ENCODE results near the gene ADAM12.

ADAM12 gene

DNA sequence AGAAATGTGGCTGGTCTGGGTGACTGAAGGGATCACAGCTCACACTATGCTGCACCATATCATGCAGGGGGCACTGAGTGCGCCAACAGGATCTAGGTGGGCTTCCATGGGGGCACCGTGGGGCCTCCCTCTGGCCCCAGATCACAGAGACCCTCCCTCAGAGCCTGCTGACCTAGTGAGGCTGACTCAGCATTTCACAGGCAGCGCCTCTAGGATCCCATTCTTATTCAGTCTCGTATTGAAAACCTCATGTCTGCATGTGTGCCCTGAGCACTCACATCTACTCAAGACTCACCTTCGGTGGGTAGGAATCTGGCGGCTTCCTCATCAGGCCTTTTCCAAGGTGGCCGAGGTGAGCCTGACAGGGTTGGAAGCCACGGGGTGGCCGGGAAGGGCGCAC, 350.3 kb downstream of the ADAM12 start:
- TF ChIP-seq, protein P1, sequence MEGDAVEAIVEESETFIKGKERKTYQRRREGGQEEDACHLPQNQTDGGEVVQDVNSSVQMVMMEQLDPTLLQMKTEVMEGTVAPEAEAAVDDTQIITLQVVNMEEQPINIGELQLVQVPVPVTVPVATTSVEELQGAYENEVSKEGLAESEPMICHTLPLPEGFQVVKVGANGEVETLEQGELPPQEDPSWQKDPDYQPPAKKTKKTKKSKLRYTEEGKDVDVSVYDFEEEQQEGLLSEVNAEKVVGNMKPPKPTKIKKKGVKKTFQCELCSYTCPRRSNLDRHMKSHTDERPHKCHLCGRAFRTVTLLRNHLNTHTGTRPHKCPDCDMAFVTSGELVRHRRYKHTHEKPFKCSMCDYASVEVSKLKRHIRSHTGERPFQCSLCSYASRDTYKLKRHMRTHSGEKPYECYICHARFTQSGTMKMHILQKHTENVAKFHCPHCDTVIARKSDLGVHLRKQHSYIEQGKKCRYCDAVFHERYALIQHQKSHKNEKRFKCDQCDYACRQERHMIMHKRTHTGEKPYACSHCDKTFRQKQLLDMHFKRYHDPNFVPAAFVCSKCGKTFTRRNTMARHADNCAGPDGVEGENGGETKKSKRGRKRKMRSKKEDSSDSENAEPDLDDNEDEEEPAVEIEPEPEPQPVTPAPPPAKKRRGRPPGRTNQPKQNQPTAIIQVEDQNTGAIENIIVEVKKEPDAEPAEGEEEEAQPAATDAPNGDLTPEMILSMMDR (IDR thresholded peaks at IDR 0.05; ENCODE audit: extremely low read depth, missing control alignments) = no peak
- no peak for DNase-seq (ENCODE audit: low spot score)

DNA sequence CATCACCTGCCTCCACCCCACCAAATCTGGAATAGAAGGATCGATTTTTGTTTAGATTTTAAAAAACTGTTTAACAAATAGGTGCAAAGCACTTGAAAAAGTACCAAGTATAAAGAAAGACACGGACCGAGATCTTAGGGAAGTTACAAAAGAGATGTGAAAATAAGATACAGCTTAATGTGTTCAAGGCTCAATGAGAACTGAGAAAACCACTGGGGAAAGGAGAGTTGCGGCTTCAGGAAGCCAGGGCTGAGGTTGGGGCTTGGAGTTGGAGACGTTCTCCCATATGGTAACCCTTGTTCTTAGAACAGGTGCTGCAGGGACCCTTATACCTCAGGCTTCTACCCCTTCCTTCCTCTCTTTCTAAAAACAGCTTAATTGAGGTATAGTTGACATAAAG, 351.8 kb downstream of the ADAM12 start:
- TF ChIP-seq, protein P1 (IDR thresholded peaks at IDR 0.05; ENCODE audit: extremely low read depth, missing control alignments) = no peak
- DNase-seq (ENCODE audit: low spot score) = no peak

DNA sequence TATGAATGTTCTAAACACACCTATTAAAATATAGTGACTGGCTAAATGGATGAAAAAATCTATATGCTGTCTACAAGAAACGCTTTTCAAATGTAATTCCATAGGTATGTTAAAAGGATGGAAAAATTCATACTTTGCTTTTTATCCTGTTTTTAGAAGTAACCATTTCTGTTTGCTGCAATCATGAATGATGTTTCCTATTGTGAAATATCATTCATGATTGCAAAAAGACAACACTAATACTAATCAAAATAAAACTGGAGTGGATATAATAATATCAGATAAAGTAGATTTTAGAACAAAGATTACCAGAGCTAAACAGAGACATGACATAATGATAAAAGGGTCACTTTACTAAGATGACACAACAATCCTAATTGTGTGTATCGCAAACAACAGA, 353.7 kb downstream of the ADAM12 start:
- DNase-seq (ENCODE audit: low spot score) = no peak
- TF ChIP-seq, protein P1 (IDR thresholded peaks at IDR 0.05; ENCODE audit: extremely low read depth, missing control alignments) = no peak

DNA sequence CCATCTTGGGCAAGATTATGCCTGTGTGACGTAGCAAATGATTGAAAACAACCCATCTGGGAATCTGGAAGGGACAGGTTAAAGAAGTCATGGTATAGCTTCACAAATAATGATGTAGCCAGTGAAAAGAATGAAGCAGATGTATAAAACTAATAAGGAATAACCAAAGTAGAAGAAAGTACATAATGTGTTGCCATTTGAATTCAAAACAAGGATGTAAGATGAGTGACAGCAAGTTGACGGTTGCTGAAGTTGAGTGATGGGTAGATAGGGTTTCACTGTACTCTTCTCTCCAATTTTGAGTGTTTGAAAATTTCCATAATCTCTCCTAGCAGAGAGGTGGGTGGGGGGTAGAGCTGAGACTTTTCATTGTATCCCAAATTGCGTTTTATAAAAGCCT, 358.3 kb downstream of the ADAM12 start:
- TF ChIP-seq, protein P1 (IDR thresholded peaks at IDR 0.05; ENCODE audit: extremely low read depth, missing control alignments) = no peak
- DNase-seq (ENCODE audit: low spot score) = no peak

DNA sequence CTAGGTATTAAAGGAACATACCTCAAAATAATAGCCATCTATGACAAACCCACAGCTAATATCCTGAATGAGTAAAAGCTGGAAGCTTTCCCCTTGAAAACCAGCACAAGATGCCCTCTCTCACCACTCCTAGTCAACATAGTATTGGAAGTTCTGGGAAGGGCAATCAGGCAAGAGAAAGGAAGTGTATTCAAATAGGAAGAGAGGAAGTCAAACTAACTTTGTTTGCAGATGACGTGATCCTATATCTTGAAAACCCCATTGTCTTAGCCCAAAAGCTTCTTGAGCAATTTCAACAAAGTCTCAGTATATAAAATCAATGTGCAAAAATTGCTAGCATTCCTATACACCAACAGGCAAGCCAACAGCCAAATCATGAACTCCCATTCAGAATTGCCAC, 360.6 kb downstream of the ADAM12 start:
- TF ChIP-seq, protein P1 (IDR thresholded peaks at IDR 0.05; ENCODE audit: extremely low read depth, missing control alignments) = no peak

DNA sequence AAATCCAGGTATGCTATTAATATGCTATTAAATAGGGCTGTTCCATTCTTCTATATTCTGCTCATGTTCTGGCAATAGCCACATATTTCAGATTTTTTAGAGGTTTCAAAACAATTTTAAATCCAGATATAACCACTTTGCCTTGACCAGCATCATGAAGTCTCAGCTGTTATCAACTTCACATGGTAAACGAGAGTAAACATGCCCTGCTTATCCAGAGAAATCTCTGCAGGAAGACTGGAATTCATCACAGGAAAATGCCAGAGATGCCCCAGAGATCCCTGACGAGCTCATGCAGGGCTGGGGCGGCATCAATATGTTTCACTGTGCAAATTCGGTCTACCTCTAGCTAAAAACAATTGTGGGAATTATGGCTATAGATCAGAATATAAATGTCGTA, 365.4 kb downstream of the ADAM12 start:
- TF ChIP-seq, protein P1 (IDR thresholded peaks at IDR 0.05; ENCODE audit: extremely low read depth, missing control alignments) = no peak
- no peak for DNase-seq (ENCODE audit: low spot score)

More for the DNA sequence above, 360.6 kb downstream of the ADAM12 start:
- no peak for DNase-seq (ENCODE audit: low spot score)

DNA sequence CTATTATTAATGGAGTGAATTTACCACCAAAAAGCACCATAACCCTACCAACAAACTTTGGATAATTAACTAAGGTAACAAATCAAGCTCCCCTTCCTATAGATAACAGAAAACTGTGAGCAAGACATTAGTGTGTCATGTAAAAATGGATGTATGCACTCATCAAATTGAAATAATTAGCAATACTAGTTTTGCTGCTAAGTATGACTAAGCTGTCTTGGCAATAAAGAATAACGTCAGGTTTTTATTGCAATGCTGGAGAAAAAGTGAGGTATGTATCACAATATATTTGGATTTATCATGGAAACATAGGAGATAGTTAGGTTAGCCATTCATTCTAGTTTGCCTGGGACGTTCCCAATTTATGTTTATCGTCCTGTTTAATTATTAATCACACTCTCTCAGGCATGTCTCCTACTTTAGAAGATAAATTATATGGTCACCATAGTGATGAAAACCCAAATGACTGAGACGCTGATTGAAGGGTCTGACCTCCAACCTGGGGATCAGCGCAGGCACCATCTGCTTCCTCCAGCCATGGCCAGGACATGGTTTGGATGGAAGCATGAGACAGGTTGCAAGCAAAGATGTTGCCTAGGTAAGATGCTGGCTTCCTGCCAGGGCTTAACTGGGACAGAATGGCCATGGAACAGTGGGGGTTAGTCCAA, 366.3 kb downstream of the ADAM12 start:
- TF ChIP-seq, protein P1 (IDR thresholded peaks at IDR 0.05; ENCODE audit: extremely low read depth, missing control alignments) = no peak
- no peak for DNase-seq (ENCODE audit: low spot score)
